Esophagus (tissue), 2 donors: ENCODE results near the gene ACSL6. TPM values are rescaled to one million over a fixed set of nuclear protein-coding genes. Genes with fewer than 3 reads are reported as not detected.

Source experiments
- H3K27ac ChIP-seq, 2 donors: one replicate each; pipeline ENCODE4 v1.5.1; 2013; ENCODE audit warnings: low read depth in 2 of 2, mild to moderate bottlenecking in 2 of 2, inconsistent platforms in 1 of 2, low read length in 1 of 2, moderate library complexity in 1 of 2
- H3K27me3 ChIP-seq, 2 donors: one replicate each; pipeline ENCODE4 v1.6.1; 2013; ENCODE audit warnings: low read length in 2 of 2, control low read depth in 1 of 2, mild to moderate bottlenecking in 1 of 2; ENCODE audit not compliant: insufficient read depth in 2 of 2, control insufficient read depth in 1 of 2
- H3K36me3 ChIP-seq, 2 donors: one replicate each; pipeline ENCODE4 v1.6.1; 2013; ENCODE audit warnings: low read length in 1 of 2; ENCODE audit not compliant: control insufficient read depth in 2 of 2, insufficient read depth in 2 of 2
- H3K4me1 ChIP-seq, 2 donors: one replicate each; pipeline ENCODE4 v1.6.1; 2013; ENCODE audit warnings: low read length in 1 of 2; ENCODE audit not compliant: control insufficient read depth in 2 of 2, insufficient read depth in 2 of 2
- H3K4me3 ChIP-seq, 2 donors: one replicate each; pipeline ENCODE4 v1.5.1; 2013; ENCODE audit warnings: low read length in 2 of 2, mild to moderate bottlenecking in 2 of 2, low read depth in 1 of 2, moderate library complexity in 1 of 2
- H3K9me3 ChIP-seq, 2 donors: one replicate each; pipeline ENCODE4 v1.6.1; 2013; ENCODE audit warnings: mild to moderate bottlenecking in 2 of 2, low read depth in 1 of 2, low read length in 1 of 2, moderate library complexity in 1 of 2; ENCODE audit not compliant: control insufficient read depth in 2 of 2, insufficient read depth in 1 of 2
- WGBS, 2 donors: extraction: QIAGEN DNeasy Blood & Tissue Kit; methylation state at CpG; one replicate each; pipeline ENCODE4 v1.1.7; 2013; 5-methylcytosine and 5-hydroxymethylcytosine counted together
- polyA plus RNA-seq, 2 donors: library from polyadenylated mRNA; stranded (reverse); fragments of 200-250 nt; gene quantifications; one replicate each; pipeline ENCODE4 v1.2.3, GENCODE V29; 2013
- donor health status: healthy with polysubstance abuse.
- donor health status: Bipolar disorder and iron deficiency.

The ACSL6 gene
- polyA plus RNA-seq, 2 donors, result 0.28 to 0.29 TPM

GRCh38 chr5:132001647-132002561 lies 9.6 kb downstream of the ACSL6 start:
- Histone ChIP-seq H3K4me3 (no peak overlapping the region), H3K4me1 (no peaks in the 10 kb centered on the region), H3K27me3 (no peaks in the 10 kb centered on the region), H3K27ac (no peak overlapping the region), H3K36me3 (no peaks in the 10 kb centered on the region), H3K9me3 (peaks cover 0 to 2% of the 10 kb centered on the region in 2 donors)
- WGBS, 2 donors, result 71 to 78% methylated on average over 11 of the region's 11 CpGs

- H3K27me3 ChIP-seq, result no peaks in the 10 kb centered on the region
- peaks cover 0 to 2% of the 10 kb centered on the region in 2 donors for H3K9me3 ChIP-seq
- 76 to 81% methylated on average over 7 of the region's 7 CpGs for WGBS, 2 donors
These were observed 10.6 kb downstream of the ACSL6 start for GRCh38 chr5:132000677-132001453.

GRCh38 chr5:132000241-132000490 lies 11.3 kb downstream of the ACSL6 start:
- 45 to 73% methylated on average over 2 of the region's 2 CpGs for WGBS, 2 donors

More at GRCh38 chr5:132000677-132001453, 10.6 kb downstream of the ACSL6 start:
- Histone ChIP-seq H3K4me3 (no peak overlapping the region), H3K27ac (no peak overlapping the region), H3K4me1 (no peaks in the 10 kb centered on the region), H3K36me3 (no peaks in the 10 kb centered on the region)

GRCh38 chr5:131999441-132000240 lies 11.8 kb downstream of the ACSL6 start:
- Histone ChIP-seq H3K4me1 (no peaks in the 10 kb centered on the region), H3K36me3 (no peaks in the 10 kb centered on the region)
- WGBS, 2 donors, result 56 to 67% methylated on average over 13 of the region's 13 CpGs

More at GRCh38 chr5:132000241-132000490, 11.3 kb downstream of the ACSL6 start:
- Histone ChIP-seq H3K9me3 (peaks cover 0 to 2% of the 10 kb centered on the region in 2 donors), H3K27me3 (no peaks in the 10 kb centered on the region), H3K4me1 (no peaks in the 10 kb centered on the region), H3K27ac (no peak overlapping the region), H3K4me3 (no peak overlapping the region), H3K36me3 (no peaks in the 10 kb centered on the region)

GRCh38 chr5:131999041-131999440 lies 12.4 kb downstream of the ACSL6 start:
- Histone ChIP-seq H3K27ac (no peak overlapping the region), H3K4me3 (no peak overlapping the region), H3K9me3 (peaks cover 0 to 2% of the 10 kb centered on the region in 2 donors), H3K36me3 (no peaks in the 10 kb centered on the region), H3K4me1 (no peaks in the 10 kb centered on the region), H3K27me3 (no peaks in the 10 kb centered on the region)
- WGBS, 2 donors, result 76 to 84% methylated on average over 2 of the region's 2 CpGs

More at GRCh38 chr5:131999441-132000240, 11.8 kb downstream of the ACSL6 start:
- no peak overlapping the region for H3K27ac ChIP-seq
- peaks cover 0 to 2% of the 10 kb centered on the region in 2 donors for H3K9me3 ChIP-seq
- H3K27me3 ChIP-seq, result no peaks in the 10 kb centered on the region
- H3K4me3 ChIP-seq, result no peak overlapping the region

GRCh38 chr5:131998431-131999040 lies 12.9 kb downstream of the ACSL6 start:
- no peaks in the 10 kb centered on the region for H3K27me3 ChIP-seq
- 61 to 88% methylated on average over 3 to 4 of the region's 4 CpGs for WGBS, 2 donors

GRCh38 chr5:131997727-131998117 lies 13.7 kb downstream of the ACSL6 start:
- WGBS, 2 donors, result 91 to 94% methylated on average over 3 of the region's 3 CpGs

More at GRCh38 chr5:131998431-131999040, 12.9 kb downstream of the ACSL6 start:
- Histone ChIP-seq H3K27ac (no peak overlapping the region), H3K9me3 (peaks cover 0 to 2% of the 10 kb centered on the region in 2 donors), H3K4me3 (no peak overlapping the region), H3K36me3 (no peaks in the 10 kb centered on the region), H3K4me1 (no peaks in the 10 kb centered on the region)

GRCh38 chr5:131997026-131997726 lies 14.3 kb downstream of the ACSL6 start:
- Histone ChIP-seq H3K27ac (no peak overlapping the region), H3K4me1 (no peaks in the 10 kb centered on the region), H3K27me3 (no peaks in the 10 kb centered on the region), H3K36me3 (no peaks in the 10 kb centered on the region), H3K9me3 (peaks cover 0 to 2% of the 10 kb centered on the region in 2 donors), H3K4me3 (no peak overlapping the region)
- WGBS, 2 donors, result 92 to 93% methylated on average over 5 of the region's 5 CpGs

More at GRCh38 chr5:131997727-131998117, 13.7 kb downstream of the ACSL6 start:
- Histone ChIP-seq H3K4me3 (no peak overlapping the region), H3K27me3 (no peaks in the 10 kb centered on the region), H3K9me3 (peaks cover 0 to 2% of the 10 kb centered on the region in 2 donors), H3K27ac (no peak overlapping the region), H3K36me3 (no peaks in the 10 kb centered on the region), H3K4me1 (no peaks in the 10 kb centered on the region)
